Activated CD8-positive, alpha-beta memory T cell treated with anti-CD3 and anti-CD28 coated beads, Interleukin-2, amount 10 ng/mL, durations not matched to agents 7 days and 5 days (primary cell): ENCODE results near the gene RUBCN. TPM values are rescaled to one million over a fixed set of nuclear protein-coding genes. Genes with fewer than 3 reads are reported as not detected.
A peak's percentile ranks its signal among the peaks of the same experiment; 100 is the strongest.
"Not testable (repeated sequence)": the region's sequence is repeated elsewhere in the genome, so short reads cannot be mapped to it uniquely, and the experiment has no call there.

Experiments
- ATAC-seq: fragments of 150-1000 bp; cut with Tn5 transposase; one replicate; pipeline ENCODE4 v1.10.0; 2021; ENCODE audit warnings: moderate library complexity
- CTCF ChIA-PET: fragments of 350-600 bp; sonication (Branson Sonifier 250); formaldehyde crosslinking; loops from one replicate; lab custom pipeline; 2021; ENCODE audit warnings: antibody characterized with exemption; lab: Charles Lee
- DNase-seq: peaks from one replicate; pipeline ENCODE4 v3.0.0-alpha.2; 2020
- H3K27ac Mint-ChIP-seq: one replicate; pipeline ENCODE4 v1.8.0; 2021; ENCODE audit warnings: mild to moderate bottlenecking, mixed read lengths
- H3K27me3 Mint-ChIP-seq: one replicate; pipeline ENCODE4 v1.8.0; 2021; ENCODE audit warnings: mixed read lengths
- H3K36me3 Mint-ChIP-seq: one replicate; pipeline ENCODE4 v1.8.0; 2021; ENCODE audit warnings: mild to moderate bottlenecking, mixed read lengths
- H3K4me1 Mint-ChIP-seq: one replicate; pipeline ENCODE4 v1.8.0; 2021; ENCODE audit warnings: mixed read lengths
- H3K4me3 Mint-ChIP-seq: one replicate; pipeline ENCODE4 v1.8.0; 2021; ENCODE audit warnings: mild to moderate bottlenecking, moderate library complexity, mixed read lengths
- H3K9me3 Mint-ChIP-seq: one replicate; pipeline ENCODE4 v1.8.0; 2022; ENCODE audit warnings: low read depth, mixed read lengths
- total RNA-seq, 2 experiments: library from RNA; stranded (reverse); gene quantifications; one replicate each; pipeline ENCODE4 v1.2.3, GENCODE V29; 2021

RUBCN gene
- total RNA-seq, 2 experiments from 2014 or later = 55.5 to 58.9 TPM

- H3K27me3 Mint-ChIP-seq, H3K36me3 Mint-ChIP-seq, H3K9me3 Mint-ChIP-seq, H3K4me1 Mint-ChIP-seq, CTCF ChIA-PET: not testable (repeated sequence)
- ATAC-seq = peak; percentile 92
- peak; percentile 91 for DNase-seq
- peak overlapping the region; percentile 74 for H3K27ac Mint-ChIP-seq
- H3K4me3 Mint-ChIP-seq = peak overlapping the region; percentile 74
These were observed 108.8 kb downstream of the RUBCN start for GRCh38 chr3:197627772-197628523.

DNA sequence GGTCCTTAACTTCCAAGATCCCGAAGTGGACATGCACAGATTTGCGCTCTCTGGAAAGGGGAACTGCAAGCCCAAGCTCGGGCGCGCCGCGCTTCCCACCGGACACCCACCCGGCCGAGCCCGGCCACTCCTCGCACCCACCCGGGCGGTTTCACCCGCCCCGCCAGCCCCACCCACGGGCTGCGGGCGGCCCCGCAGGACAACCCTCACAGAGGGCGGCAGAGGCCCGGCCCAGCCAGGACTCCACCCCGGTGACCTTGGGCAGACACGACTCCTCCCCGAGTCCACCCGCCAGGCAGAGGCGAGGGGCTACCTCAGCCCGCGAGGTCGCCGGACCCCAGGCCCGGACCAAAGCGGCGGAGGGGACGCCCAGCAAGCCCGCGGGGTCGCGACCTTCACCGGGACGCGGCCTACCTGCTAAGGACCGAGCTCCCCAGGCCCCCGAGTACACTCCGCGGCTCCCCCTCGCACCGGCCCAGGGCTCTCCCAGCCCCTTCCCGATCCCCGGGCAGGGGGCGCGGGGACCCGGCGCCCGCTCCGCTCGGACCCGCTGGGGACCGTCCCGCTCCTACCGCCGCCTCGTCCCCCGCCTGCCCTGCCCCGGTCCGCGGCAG is 109.4 kb downstream of the RUBCN start:
- peak; percentile 66 for ATAC-seq
- CTCF ChIA-PET, H3K9me3 Mint-ChIP-seq, H3K27me3 Mint-ChIP-seq, DNase-seq, H3K36me3 Mint-ChIP-seq, H3K4me1 Mint-ChIP-seq: not testable (repeated sequence)
- Mint-ChIP-seq H3K4me3 (peak overlapping the region; percentile 81), H3K27ac (peak overlapping the region; percentile 83)

DNA sequence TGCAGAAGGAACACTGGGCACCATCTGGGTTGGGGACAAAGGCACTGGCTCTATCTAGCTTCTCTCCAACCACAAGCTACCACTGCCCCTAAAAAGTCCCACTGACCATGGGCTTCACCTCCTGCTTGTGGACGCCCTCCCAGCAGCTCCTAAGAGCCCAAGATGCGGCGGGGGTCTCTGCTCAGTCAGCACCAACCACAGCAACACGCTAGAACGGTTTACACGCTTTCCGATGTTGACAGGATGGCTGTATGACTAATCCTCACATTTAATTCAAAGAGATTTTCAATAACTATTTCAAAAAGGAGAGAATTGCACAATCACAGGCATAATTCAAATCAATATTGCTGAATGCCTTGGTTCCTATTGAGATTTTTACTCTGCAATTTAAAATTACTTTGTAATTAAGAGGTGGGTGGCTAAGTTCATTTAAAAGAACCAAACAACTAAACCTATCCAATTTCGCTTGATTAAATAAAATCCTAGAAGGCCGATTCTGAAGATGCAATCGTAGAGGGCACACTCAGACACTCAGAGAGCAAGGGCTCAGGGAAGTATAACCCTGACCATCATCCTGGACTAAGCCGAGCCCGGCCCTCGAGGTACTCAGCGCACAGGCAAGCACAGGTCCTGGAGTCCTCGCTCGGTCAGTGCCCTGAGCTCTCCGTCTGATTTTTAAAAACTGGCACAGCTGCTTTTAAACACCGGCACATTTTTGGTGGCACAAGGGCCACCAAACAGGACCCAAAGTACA is 110.1 kb downstream of the RUBCN start:
- H3K27me3 Mint-ChIP-seq, H3K4me1 Mint-ChIP-seq, H3K9me3 Mint-ChIP-seq, CTCF ChIA-PET, H3K36me3 Mint-ChIP-seq, DNase-seq: not testable (repeated sequence)
- peak; percentile 28 for ATAC-seq
- H3K4me3 Mint-ChIP-seq = peak overlapping the region; percentile 81
- peak overlapping the region; percentile 83 for H3K27ac Mint-ChIP-seq

- ATAC-seq, H3K4me1 Mint-ChIP-seq, CTCF ChIA-PET, H3K27ac Mint-ChIP-seq, DNase-seq, H3K27me3 Mint-ChIP-seq, H3K4me3 Mint-ChIP-seq, H3K9me3 Mint-ChIP-seq: not testable (repeated sequence)
- H3K36me3 Mint-ChIP-seq = peaks cover 42% of the 10 kb centered on the region
These were observed 115.2 kb downstream of the RUBCN start for GRCh38 chr3:197621478-197621877.

Other genes starting within 250 kb of the RUBCN start
- 10 to 100 TPM; 75.8 to 80.9 TPM for gene BDH1, start 180.9 kb downstream of the RUBCN start, total RNA-seq
- 10 to 100 TPM; 35.5 to 50.5 TPM for gene FYTTD1, start 13.0 kb upstream of the RUBCN start, total RNA-seq
- gene LRCH3, start 54.4 kb upstream of the RUBCN start, total RNA-seq = 10 to 100 TPM; 62.2 to 62.6 TPM
- 100 to 1,000 TPM; 803 to 912 TPM for gene RPL35A, start 213.3 kb upstream of the RUBCN start, total RNA-seq
- gene LMLN, start 223.3 kb upstream of the RUBCN start, total RNA-seq = 1 to 10 TPM; 1.5 to 1.7 TPM